Gastroesophageal sphincter (tissue), 4 donors: ENCODE measurements around the gene FANCL. TPM values are rescaled to one million over a fixed set of nuclear protein-coding genes. Genes with fewer than 3 reads are reported as not detected.

Experiments
- ATAC-seq: fragments of 150-250 bp; one replicate; pipeline ENCODE4 v1.9.1; 2016; ENCODE audit warnings: mild to moderate bottlenecking, moderate library complexity
- H3K27ac ChIP-seq, 4 donors: fragments of 200-600 bp; sonication (generic) in 3 of 4; 1 replicate in 3 of 4; 2 replicates in 1 of 4; pipeline ENCODE4 v1.5.1; 2016 to 2019
- H3K27me3 ChIP-seq: fragments of 200-600 bp; sonication (generic); one replicate; pipeline ENCODE4 v1.5.1; 2019
- H3K36me3 ChIP-seq, 2 donors: fragments of 200-600 bp; sonication (generic); one replicate each; pipeline ENCODE4 v1.5.1; 2019; ENCODE audit warnings: control low read depth in 1 of 2
- H3K4me1 ChIP-seq, 3 donors: fragments of 200-600 bp; sonication (generic); 1 replicate in 2 of 3; 2 replicates in 1 of 3; pipeline ENCODE4 v1.5.1; 2016 to 2019; ENCODE audit warnings: control low read depth in 2 of 3
- H3K4me3 ChIP-seq, 2 donors: fragments of 200-600 bp; sonication (generic); one replicate each; pipeline ENCODE4 v1.5.1; 2019; ENCODE audit warnings: mild to moderate bottlenecking in 1 of 2, moderate library complexity in 1 of 2
- H3K9me3 ChIP-seq, 3 donors: fragments of 200-600 bp; sonication (generic); one replicate each; pipeline ENCODE4 v1.5.1; 2017 to 2019; ENCODE audit warnings: control low read depth in 2 of 3
- CTCF ChIP-seq, 4 experiments: fragments of 200-600 bp in 2 of 4; fragments of 450-650 bp in 2 of 4; sonication (generic) in 1 of 4; IDR thresholded peaks; one replicate each; pipeline ENCODE4 v1.5.1; 2017 to 2019; ENCODE audit warnings: antibody characterized with exemption in 4 of 4, mild to moderate bottlenecking in 2 of 4, moderate library complexity in 2 of 4
- EP300 ChIP-seq: sonication (generic); formaldehyde crosslinking; IDR thresholded peaks from one replicate; pipeline ENCODE4 v1.6.1; 2017; ENCODE audit warnings: antibody characterized with exemption, mild to moderate bottlenecking
- POLR2A ChIP-seq, 2 donors: fragments of 450-650 bp; IDR thresholded peaks; one replicate each; pipeline ENCODE4 v1.6.1; 2017; ENCODE audit warnings: antibody characterized with exemption in 2 of 2, mild to moderate bottlenecking in 2 of 2, moderate library complexity in 1 of 2
- POLR2AphosphoS5 ChIP-seq: sonication (generic); formaldehyde crosslinking; IDR thresholded peaks from one replicate; pipeline ENCODE4 v1.6.1; 2017; ENCODE audit warnings: antibody characterized with exemption
- WGBS, 2 donors: methylation state at CpG; one replicate each; pipeline ENCODE4 v1.1.5; 2018; ENCODE audit warnings: low coverage in 1 of 2; 5-methylcytosine and 5-hydroxymethylcytosine counted together
- total RNA-seq, 4 donors: library from RNA; depleted of rRNA; stranded (reverse); fragments of >200 nt; gene quantifications; one replicate each; pipeline ENCODE4 v1.1.0, GENCODE V29; 2016

The FANCL gene
- total RNA-seq, 4 donors from 2014 or later: 8.2 to 22.5 (median 15.3) TPM

DNA sequence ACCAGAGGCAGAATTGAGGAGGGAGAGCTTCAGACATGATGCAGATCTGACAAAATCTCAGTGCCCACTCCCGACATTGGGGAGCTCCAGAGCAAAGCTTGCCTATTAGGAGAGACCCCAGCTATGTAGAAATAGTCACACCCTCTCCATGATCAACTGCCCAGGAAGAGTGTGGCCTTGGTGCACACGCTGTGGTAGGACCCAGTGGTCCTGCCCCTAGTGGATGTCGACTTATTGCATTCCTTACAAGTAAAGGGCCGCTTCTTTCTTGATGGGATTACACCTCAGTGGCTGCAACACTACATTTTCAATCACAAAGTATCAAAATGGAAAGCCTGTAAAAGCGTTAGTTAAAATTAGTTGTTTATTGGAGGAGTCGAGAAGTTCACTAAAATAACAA lies 130.4 kb downstream of the FANCL start:
- H3K36me3 ChIP-seq: no peaks in the 10 kb centered on the region
- H3K27ac ChIP-seq: no peak overlapping the region
- WGBS, 2 donors: 90 to 98% methylated on average over 6 of the region's 6 CpGs
- TF ChIP-seq POLR2AphosphoS5 (no peak), CTCF (IDR thresholded peaks at IDR 0.05) (no peak), POLR2A (IDR thresholded peaks at IDR 0.05) (no peak), EP300 (no peak)
- no peaks in the 10 kb centered on the region for H3K9me3 ChIP-seq
- ATAC-seq: no peak
- H3K4me1 ChIP-seq: no peaks in the 10 kb centered on the region
- no peaks in the 10 kb centered on the region for H3K27me3 ChIP-seq
- no peak overlapping the region for H3K4me3 ChIP-seq

DNA sequence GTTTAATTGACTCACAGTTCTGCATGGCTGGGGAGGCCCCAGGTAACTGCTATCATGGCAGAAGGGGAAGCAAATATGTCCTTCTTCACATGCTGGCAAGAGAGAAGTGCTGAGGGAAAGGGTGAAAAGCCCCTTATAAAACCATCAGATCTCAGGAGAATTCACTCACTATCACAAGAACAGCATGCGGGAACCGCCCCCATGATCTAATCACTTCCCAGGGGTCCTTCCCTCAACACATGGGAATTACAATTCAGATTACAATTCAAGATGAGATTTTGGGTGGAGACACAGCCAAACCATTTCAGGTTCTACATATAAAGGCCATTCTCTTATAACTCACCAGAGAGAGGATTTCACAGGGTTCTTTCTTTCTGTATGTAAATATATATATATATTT lies 131.6 kb downstream of the FANCL start:
- no peaks in the 10 kb centered on the region for H3K9me3 ChIP-seq
- WGBS, 2 donors: 90 to 91% methylated on average over 2 of the region's 2 CpGs
- no peaks in the 10 kb centered on the region for H3K27me3 ChIP-seq
- ATAC-seq: no peak
- TF ChIP-seq POLR2A (IDR thresholded peaks at IDR 0.05) (no peak), EP300 (no peak), CTCF (IDR thresholded peaks at IDR 0.05) (no peak), POLR2AphosphoS5 (no peak)
- H3K4me3 ChIP-seq: no peak overlapping the region
- no peaks in the 10 kb centered on the region for H3K4me1 ChIP-seq
- H3K36me3 ChIP-seq: no peaks in the 10 kb centered on the region
- H3K27ac ChIP-seq: no peak overlapping the region

Other genes with a start within 250 kb of the FANCL start
- 10 to 100 TPM; 27.5 to 34.4 (median 29.1) TPM for gene VRK2, start 194.5 kb downstream of the FANCL start, total RNA-seq